DMS 273 (cell line): ENCODE data around the gene ING2.
A peak's percentile ranks its signal among the peaks of the same experiment; 100 is the strongest.
"Not testable (repeated sequence)": the region's sequence is repeated elsewhere in the genome, so short reads cannot be mapped to it uniquely, and the experiment has no call there.

Source experiments
- DNase-seq: peaks from one replicate; lab custom pipeline; 2025; ENCODE audit not compliant: unreplicated experiment; lab: John Stamatoyannopoulos, UW

ING2 gene, protein sequence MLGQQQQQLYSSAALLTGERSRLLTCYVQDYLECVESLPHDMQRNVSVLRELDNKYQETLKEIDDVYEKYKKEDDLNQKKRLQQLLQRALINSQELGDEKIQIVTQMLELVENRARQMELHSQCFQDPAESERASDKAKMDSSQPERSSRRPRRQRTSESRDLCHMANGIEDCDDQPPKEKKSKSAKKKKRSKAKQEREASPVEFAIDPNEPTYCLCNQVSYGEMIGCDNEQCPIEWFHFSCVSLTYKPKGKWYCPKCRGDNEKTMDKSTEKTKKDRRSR

DNA sequence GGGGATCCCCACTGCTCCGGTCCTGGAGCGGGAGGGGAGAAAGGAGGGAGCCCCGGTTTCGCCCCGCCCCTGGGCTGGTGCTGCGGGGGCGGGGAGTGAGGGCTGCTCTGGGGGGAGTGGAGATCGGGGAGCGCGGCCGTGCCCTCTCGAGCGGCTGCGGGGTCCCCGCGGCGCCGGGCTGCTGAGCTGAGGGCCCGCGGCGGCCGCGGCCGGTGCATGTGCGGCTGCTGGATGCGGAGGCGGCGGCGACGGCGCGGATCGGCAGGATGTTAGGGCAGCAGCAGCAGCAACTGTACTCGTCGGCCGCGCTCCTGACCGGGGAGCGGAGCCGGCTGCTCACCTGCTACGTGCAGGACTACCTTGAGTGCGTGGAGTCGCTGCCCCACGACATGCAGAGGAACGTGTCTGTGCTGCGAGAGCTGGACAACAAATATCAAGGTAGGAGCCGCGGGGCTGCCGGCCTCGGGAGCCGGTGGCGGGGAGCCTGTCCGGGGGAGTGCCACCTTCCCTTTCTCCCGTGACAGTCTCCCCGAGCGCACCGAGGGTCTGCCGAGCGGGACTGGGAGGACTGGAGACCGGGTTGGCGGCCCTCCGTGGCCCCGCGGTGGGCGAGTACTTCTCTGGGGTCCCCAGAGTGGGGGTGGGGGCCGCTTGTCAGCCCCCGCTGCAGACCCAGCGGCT is at the start of gene ING2:
Gene ING2, plus strand, starts transcription at position 129 of the 681 bp plus-strand sequence. Its CDS starts 138 bp downstream, at position 267.
- peak; percentile 90 for DNase-seq

DNA sequence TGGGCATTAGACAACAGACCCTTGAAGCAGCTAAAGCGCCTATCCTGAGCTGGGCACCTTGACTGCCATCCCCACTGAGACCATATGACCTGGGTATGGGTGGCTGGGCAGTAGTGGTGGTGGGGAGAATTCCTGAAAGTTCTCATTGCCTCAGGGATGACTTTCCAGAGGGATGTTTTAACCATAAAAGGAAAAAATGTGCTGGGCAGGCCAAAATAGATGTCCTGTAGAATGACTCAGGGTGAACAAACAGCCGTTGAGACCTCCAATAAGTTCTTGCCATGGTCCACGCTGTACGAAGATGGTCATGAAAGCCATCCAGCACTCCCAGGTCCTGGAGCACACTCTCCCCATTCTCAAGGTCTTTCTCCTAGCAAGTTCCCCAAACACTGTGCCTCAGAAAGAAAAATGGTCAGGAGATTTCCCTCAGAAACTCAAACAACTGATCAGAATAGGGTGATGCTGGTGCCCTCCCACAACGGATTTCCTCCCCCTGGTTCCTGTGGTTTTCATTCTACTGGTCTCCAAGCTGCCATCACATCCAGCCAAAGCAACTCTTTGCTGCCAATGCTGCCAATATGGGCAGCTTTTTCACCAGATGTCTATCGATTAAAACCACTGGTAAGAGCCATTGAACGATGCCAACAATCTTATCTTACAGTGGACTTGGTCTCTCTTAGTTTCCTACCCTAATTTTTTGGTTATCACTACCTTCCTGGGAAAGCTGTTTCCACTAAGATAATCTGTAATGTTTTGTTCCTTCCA is 49.2 kb upstream of the ING2 start:
- DNase-seq: no peak

DNA sequence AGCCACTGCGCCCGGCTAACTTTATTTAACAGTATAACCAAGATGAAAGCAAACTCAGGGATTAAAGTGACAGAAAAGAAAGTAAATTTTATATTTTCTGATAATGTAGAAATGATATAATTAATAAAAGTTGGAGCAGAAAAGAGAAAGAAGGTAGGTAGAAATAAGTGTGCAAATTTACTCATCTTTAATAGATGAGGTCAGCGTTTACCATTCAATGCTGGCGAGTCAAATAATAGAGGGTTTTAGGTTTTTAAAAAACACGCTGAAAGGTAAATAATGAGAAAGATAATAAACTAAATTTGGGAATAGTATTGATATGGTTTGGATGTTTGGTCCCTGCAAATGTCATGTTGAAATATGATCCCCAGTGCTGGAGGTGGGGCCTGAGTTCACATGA is 46.9 kb upstream of the ING2 start:
- DNase-seq: no peak

DNA sequence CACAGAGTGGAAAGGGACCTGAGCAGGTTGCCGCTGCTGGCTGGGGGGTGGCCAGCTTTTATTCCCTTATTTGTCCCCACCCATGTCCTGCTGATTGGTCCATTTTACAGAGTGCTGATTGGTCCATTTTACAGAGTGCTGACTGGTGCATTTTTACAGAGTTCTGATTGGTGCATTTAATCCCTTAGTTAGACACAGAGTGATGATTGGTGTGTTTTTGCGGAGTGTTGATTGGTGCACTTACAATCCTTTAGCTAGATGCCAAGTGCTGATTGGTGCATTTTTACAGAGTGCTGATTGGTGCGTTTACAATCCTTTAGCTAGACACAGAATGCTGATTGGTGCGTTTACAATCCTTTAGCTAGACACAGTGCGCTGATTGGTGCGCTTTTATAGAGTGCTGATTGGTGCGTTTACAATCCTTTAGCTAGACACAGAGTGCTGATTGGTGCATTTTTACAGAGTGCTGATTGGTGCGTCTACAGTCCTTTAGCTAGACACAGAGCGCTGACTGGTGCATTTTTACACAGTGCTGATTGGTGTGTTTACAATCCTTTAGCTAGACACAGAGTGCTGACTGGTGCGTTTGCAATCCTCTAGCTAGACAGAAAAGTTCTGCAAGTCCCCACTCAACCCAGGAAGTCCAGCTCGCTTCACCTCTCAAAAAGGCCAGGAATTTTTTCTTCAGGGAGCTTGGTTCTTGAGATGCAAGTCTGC is 40.8 kb upstream of the ING2 start:
- not testable (repeated sequence) for DNase-seq

DNA sequence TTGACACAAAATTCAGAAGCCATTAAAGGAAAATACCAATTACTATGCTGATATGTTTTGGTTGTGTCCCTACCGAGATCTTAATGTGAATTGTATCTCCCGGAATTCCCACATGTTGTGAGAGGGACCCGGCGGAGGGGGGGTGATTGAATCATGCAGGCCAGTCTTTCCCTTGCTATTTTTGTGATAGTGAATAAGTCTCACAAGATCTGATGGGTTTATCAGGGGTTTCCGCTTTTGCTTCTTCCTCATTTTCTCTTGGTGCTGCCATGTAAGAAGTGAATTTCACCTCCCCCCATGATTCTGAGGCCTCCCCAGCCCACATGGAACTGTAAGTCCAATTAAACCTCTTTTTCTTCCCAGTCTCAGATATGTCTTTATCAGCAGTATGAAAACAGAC is 39.0 kb upstream of the ING2 start:
- not testable (repeated sequence) for DNase-seq

DNA sequence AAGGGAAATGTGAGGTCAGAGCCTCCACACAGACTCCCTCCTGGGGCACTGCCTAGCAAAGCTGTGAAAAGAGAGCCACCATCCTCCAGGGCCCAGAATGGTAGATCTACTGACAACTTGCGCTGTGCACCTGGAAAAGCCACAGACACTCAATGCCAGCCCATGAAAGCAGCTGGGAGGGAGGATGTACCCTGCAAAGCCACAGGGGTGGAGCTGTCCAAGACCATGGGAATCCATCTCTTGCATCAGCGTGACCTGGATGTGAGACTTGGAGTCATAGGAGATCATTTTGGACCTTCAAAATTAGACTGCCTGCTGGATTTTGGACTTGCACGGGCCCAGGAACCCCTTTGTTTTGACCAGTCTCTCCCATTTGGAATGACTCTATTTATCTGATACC is 37.6 kb upstream of the ING2 start:
- no peak for DNase-seq

DNA sequence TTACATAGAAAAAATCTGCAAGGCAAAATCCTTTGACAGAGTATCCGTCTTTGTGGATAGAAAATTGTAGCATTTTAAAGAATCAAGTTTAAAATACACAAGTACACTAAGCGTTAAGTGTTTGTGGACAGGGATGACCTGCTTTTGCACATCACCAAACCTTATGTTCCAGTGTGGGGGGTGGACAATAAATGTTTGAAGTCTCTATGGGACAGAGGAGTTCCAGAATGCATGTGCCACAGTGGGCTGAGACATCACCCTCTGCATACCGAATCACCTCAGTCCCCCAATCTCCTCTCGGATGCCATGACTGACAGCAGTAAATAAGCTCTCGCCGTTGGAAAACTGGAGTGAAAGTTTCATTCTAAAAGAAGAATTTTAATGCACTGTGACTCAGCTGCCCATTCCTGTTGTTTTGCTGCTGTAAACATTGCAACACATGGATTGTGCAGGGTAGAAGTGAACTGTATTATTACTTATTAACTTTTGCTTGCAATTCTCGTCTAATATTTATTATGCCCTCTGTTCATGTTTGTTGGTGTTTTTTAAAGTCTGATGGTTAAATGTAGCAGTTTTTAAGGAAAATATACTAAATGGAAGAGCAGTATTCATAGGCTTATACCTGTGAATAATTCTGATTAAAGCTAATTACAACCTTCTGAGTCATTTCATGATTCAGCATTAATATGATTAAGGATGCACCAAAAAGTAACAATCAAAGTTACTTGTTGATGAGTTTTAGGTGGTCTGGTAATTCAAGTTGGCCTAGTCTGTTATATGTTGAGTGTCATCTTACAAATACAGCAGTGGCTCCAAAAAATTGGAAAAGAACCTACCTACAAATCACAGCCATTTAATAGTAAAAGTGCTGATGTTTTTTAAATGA is 36.4 kb upstream of the ING2 start:
- DNase-seq: no peak

DNA sequence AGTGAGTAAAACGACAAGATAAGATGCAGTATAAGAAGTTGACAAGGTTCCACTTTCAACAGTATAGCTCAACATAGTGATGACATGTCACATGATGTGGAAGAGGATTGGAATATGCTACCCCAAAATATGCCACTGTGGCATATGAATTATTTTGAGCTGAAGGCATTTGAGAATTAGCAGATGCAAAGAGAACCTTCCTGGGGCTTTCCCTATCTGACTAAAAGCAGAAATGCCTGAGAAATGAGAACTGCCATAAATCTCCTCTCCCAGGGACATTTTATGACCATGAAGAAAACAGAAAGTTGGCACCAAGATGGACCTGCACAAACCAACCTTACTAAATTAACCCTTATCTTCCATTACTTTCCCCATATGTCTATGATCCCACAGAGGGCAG is 35.6 kb upstream of the ING2 start:
- DNase-seq: no peak

DNA sequence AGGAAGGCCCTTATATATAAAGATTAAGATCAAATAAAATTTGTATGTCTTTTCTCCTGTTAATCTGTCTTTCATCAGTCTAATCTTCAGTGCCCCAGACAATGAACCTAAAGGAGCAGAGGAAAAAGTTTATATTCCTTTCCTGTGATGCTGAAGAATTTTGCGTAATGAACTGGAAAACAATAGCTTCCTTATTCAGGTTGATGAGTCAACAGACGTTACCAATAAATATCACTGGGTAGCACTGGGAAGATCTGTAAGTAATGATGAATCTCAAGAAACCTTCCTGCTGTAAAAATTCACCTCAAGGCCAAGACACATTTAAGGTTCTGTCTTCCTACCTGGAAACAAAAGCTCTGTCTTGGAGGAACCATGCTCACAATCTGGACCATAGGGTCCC is 34.9 kb upstream of the ING2 start:
- DNase-seq: no peak

DNA sequence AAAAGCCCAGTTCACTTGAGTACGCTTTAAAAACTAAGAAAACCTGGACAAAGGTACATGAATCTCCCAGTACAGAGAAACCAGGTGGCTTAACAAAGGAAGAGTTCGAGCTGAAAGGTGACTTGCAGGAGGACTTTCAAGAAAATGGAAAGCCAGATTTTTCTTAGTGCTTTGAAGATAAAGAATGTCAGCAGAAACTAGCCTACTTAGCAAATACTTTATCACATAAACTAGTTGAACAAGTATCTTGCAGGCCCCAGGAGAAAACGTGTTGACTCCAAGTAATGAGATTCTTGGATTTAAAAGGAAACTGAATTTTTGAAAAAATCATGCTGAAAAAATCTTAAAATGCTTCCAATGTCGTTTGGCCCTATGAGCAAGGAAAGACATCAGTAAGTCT is 34.0 kb upstream of the ING2 start:
- no peak for DNase-seq

DNA sequence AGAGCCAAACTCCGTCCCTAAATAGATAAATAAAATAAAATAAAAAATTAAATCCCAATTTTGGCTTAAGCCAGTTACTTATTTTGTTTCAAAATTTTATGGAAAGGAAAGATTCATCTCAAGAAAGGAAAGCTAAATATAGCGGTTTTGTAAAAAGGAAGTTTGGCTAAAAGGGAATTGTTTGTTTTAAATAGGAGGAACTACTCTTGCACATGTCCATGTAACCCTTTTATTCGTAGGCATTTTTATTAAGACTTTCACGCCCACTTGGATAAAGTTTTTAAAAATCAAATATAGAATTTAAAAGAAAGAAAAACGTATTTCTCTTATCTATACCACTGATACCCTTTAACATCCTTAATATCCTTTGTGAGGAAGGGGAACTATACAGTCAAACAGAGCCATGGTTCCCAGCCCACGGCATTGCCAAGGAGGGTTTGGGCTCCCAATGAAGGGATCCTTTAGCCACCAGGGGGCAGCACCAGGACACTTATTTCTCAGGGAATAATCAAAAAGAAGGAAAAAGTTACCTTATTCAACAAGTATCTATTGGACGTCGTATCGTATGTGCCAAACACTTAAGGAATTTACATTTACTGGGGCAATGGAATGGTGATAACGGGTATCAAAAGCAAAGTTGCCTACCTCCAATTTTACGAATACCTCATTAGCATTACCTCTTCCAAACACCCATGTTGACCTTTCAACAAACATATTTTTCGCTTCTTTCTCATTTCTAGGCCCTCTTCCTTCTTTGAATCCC is 32.7 kb upstream of the ING2 start:
- peak; percentile 89 for DNase-seq

DNA sequence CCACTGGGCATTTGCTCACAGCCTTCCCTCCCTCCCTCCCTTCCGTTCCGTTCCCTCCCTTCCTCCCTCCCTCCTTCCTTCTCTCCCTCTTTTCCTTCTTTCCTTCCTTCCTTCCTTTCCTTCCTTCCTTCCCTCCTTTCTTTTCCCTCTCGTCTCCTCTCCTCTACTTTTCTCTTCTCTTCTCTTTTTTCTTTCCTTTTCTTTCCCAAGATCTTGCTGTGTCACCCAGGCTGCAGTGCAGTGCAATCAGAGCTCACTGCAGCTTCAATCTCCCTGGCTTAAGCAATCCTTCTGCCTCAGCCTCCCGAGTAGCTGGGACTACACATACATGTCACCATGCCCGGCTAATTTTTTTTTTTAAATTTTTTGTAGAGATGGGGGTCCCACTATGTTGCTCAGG is 26.7 kb upstream of the ING2 start:
- no peak for DNase-seq

DNA sequence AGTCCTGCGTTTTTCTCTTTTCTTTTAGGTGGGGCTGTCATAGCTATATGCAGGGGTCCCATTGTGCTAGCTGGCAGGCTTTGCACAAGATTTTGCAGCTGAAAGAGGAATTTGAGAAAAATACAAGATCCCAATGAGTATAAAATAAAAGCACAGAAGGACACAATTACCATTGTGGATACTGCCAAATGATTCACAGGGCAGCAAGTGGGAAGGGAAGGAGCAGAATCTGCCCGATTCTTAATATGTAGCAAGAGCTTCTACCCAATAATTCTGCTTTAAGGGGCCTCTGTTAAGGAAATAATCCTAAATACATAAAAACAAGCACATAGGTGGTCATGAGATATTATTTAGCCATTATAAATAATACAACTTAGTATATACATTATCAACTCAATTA is 25.9 kb upstream of the ING2 start:
- no peak for DNase-seq

DNA sequence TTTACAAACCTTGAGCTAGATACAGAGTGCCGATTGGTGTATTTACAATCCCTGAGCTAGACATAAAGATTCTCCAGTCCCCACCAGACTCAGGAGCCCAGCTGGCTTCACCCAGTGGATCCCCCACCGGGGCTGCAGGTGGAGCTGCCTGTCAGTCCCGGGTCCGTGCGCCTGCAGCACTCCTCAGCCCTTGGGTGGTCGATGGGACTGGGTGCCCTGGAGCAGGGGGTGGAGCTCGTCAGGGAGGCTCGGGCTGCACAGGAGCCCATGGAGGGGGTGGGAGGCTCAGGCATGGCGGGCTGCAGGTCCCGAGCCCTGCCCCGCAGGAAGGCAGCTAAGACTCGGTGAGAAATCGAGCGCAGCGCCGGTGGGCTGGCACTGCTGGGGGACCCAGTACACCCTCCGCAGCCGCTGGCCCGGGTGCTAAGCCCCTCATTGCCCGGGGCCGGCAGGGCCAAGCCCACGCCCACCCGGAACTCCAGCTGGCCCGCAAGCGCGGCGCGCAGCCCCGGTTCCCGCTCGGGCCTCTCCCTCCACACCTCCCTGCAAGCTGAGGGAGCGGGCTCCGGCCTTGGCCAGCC is 22.3 kb upstream of the ING2 start:
- DNase-seq: not testable (repeated sequence)

DNA sequence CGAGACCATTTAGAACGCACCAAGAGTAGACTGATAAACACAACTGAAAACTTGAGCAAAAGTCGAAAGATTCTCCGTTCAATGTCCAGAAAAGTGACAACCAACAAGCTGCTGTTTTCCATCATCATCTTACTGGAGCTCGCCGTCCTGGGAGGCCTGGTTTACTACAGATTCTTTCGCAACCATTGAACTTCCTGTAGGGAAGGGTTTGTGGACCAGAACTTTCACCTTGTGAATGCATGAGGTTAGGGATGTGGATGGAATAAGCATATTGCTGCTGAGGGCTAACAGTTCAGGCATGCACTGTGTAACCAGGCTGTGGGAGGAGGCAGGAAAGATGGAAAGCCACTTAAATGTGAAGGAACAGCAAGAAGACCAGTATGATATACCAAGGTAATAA is 20.9 kb upstream of the ING2 start:
- no peak for DNase-seq

DNA sequence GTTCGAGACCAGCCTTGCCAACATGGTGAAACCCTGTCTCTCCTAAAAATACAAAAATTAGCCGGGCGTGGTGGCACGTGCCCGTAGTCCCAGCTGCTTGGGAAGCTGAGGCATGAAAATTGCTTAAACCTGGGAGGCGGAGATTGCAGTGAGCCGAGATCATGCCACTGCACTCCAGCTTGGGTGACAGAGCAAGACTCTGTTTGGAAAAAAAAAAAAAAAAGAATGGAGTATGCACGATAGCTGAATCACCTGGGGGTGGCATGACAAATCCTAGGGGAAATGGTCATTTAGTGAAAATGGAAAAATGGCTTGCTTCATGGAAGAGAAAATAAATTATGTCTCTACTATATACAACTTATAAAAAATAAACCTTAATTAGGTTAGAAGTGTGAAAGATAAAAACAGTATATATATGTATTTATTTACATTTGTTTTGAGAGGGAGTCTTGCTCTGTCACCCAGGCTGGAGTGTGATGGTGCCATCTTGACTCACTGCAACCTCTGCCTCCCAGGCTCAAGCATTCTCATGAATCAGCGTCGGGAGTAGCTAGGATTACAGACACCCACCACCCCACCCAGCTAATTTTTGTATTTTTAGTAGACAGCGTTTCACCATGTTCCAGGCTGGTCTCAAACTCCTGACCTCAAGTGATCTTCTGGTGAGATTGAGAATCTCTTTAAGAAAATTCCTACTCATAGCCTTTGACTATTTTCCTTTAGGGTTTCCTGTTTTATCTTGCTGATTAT is 19.3 kb upstream of the ING2 start:
- no peak for DNase-seq

DNA sequence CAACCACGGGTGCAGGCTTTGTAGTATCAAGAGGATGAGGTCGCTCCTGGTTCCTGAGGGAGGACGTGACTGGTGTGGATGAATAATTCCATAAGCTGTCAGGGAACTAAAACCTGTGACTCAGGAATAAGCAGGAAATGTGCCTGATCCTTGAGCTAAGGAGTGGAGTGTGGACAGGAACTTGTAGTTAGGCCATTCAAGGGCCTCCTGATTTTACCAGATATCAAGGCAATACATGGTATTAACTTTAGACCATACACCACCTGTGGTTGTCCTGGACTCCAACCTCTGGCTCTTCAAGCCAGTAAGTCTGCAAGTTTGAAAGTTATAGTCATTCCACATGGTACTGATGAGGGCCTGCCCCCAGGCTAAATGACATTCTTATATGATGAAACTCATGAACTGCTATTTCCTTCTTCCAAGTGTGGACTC is 12.1 kb upstream of the ING2 start:
- DNase-seq: no peak

DNA sequence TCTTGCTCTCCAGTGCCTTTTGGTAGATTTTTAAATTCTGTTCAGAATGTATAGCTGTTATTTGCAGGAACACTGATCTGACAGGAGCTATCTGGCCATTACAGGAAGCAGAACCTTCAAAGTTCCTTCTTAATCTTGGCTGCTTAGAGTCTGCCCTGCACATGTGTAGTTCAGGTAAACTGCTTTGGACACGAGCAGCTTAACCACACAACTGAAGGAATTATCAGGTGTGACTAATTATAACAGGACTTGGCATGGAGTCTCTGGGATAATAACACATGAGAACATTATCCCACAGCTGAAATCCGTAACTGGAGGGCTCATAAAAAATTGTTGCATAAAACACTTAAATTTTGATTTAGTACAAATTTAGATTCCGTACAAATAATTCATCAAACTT is 11.6 kb upstream of the ING2 start:
- DNase-seq: no peak

DNA sequence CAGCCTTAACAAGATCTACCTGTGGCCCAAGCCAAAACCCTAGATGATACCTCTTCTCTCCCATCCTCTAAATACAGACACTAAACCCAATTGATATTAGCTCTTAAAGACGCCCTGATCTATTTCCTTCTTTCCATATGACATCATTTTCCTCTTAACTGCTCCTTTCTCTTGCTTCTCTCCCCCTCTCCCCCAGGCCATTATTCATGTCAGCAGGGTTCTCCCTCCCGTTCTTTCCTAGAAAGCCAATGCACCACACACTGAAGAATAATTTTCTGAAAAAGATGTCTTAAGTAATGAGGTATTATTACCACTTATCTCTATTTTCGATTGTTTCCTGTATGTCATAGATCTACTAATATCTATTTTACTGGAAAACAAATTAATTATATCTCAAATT is 9.7 kb upstream of the ING2 start:
- DNase-seq: no peak
